8988T (cell line): ENCODE data around the gene TBXA2R.
"Not testable (repeated sequence)": the region's sequence is repeated elsewhere in the genome, so short reads cannot be mapped to it uniquely, and the experiment has no call there.

Experiments used
- DNase-seq: peaks from one replicate; pipeline ENCODE4 v3.0.0; 2011

TBXA2R gene

GRCh38 chr19:3638208-3639193, 31.8 kb upstream of the TBXA2R start:
- DNase-seq = no peak

GRCh38 chr19:3637621-3638020, 30.9 kb upstream of the TBXA2R start:
- no peak for DNase-seq

- no peak for DNase-seq
Observed at GRCh38 chr19:3636962-3637361, 30.3 kb upstream of the TBXA2R start.

GRCh38 chr19:3636506-3636905, 29.8 kb upstream of the TBXA2R start:
- DNase-seq = no peak

GRCh38 chr19:3634496-3635045, 27.9 kb upstream of the TBXA2R start:
- DNase-seq = no peak

GRCh38 chr19:3633559-3633988, 26.9 kb upstream of the TBXA2R start:
- DNase-seq = no peak

- no peak for DNase-seq
Observed at GRCh38 chr19:3632739-3633558, 26.3 kb upstream of the TBXA2R start.

GRCh38 chr19:3632098-3632497, 25.4 kb upstream of the TBXA2R start:
- no peak for DNase-seq

GRCh38 chr19:3631053-3631861, 24.6 kb upstream of the TBXA2R start:
- no peak for DNase-seq

- DNase-seq = not testable (repeated sequence)
Observed at GRCh38 chr19:3628766-3629165, 22.1 kb upstream of the TBXA2R start.

- DNase-seq = no peak
Observed at GRCh38 chr19:3627351-3627723, 20.7 kb upstream of the TBXA2R start.

GRCh38 chr19:3626473-3627350, 20.0 kb upstream of the TBXA2R start, which contains the start of gene CACTIN:
Gene CACTIN, minus strand, starts transcription at chr19:3626790. Its CDS starts 28 bp downstream, at chr19:3626762.
- DNase-seq = peak; percentile 99

GRCh38 chr19:3625996-3626472, 19.4 kb upstream of the TBXA2R start:
- no peak for DNase-seq

GRCh38 chr19:3623716-3624115, 17.0 kb upstream of the TBXA2R start:
- DNase-seq = no peak

- DNase-seq = no peak
Observed at GRCh38 chr19:3622224-3622623, 15.5 kb upstream of the TBXA2R start.

- no peak for DNase-seq
Observed at GRCh38 chr19:3621689-3622088, 15.0 kb upstream of the TBXA2R start.

- no peak for DNase-seq
Observed at GRCh38 chr19:3620817-3621547, 14.3 kb upstream of the TBXA2R start.

- no peak for DNase-seq
Observed at GRCh38 chr19:3620145-3620816, 13.6 kb upstream of the TBXA2R start.

- DNase-seq = no peak
Observed at GRCh38 chr19:3619631-3620012, 12.9 kb upstream of the TBXA2R start.
